Fibroblast of pulmonary artery (primary cell): Measurements from ENCODE around the gene PTPRM.
A peak's percentile ranks its signal among the peaks of the same experiment; 100 is the strongest.

ENCODE experiments used
- DNase-seq: peaks from one replicate; pipeline ENCODE4 v3.0.0-alpha.2; 2010; ENCODE audit warnings: low read depth
- H3K4me3 ChIP-seq: replicated peaks from 2 replicates; pipeline ENCODE4 v1.5.1; 2011; ENCODE audit warnings: low read depth, mild to moderate bottlenecking, control low read depth, low read length, moderate library complexity
- TF ChIP-seq, protein P1 (sequence below): IDR thresholded peaks from 2 replicates; pipeline ENCODE4 v1.5.1; 2011; ENCODE audit warnings: mild to moderate bottlenecking, control low read depth, low read length, inconsistent platforms; ENCODE audit errors: missing control alignments

The PTPRM gene

DNA sequence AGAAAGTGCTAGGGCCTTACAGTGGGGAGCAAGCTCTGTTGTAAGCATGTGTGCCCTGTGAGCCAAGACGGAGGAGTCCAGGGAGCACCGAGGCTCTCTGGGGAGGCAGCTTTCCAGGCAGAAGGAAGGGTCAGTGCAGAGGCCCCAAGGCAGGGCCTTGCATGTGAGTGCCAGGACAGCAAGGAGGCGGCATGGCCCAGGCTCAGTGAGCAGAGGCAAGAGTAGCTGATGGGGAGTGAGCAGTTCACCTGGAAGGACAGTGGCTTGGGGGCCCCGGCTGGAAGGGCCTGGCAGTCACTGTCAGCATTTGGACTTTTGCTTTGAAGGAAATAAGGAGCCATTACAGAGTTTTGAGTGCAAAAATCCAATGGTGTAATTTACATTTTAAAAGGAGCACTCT is 818.3 kb downstream of the PTPRM start:
- TF ChIP-seq, protein P1, sequence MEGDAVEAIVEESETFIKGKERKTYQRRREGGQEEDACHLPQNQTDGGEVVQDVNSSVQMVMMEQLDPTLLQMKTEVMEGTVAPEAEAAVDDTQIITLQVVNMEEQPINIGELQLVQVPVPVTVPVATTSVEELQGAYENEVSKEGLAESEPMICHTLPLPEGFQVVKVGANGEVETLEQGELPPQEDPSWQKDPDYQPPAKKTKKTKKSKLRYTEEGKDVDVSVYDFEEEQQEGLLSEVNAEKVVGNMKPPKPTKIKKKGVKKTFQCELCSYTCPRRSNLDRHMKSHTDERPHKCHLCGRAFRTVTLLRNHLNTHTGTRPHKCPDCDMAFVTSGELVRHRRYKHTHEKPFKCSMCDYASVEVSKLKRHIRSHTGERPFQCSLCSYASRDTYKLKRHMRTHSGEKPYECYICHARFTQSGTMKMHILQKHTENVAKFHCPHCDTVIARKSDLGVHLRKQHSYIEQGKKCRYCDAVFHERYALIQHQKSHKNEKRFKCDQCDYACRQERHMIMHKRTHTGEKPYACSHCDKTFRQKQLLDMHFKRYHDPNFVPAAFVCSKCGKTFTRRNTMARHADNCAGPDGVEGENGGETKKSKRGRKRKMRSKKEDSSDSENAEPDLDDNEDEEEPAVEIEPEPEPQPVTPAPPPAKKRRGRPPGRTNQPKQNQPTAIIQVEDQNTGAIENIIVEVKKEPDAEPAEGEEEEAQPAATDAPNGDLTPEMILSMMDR, result no peak
- DNase-seq, result no peak
- no peak overlapping the region for H3K4me3 ChIP-seq

- no peak for DNase-seq
- TF ChIP-seq, protein P1, result no peak
- no peak overlapping the region for H3K4me3 ChIP-seq
Measured at GRCh38 chr18:8386669-8387380, 819.7 kb downstream of the PTPRM start.

GRCh38 chr18:8389391-8390340 is 822.5 kb downstream of the PTPRM start:
- peak; percentile 78 for DNase-seq

GRCh38 chr18:8391068-8391467 is 824.0 kb downstream of the PTPRM start:
- TF ChIP-seq, protein P1, result no peak
- H3K4me3 ChIP-seq, result no peak overlapping the region
- peak; percentile 58 for DNase-seq

More at GRCh38 chr18:8389391-8390340, 822.5 kb downstream of the PTPRM start:
- TF ChIP-seq, protein P1, result peak; percentile 75
- no peak overlapping the region for H3K4me3 ChIP-seq

DNA sequence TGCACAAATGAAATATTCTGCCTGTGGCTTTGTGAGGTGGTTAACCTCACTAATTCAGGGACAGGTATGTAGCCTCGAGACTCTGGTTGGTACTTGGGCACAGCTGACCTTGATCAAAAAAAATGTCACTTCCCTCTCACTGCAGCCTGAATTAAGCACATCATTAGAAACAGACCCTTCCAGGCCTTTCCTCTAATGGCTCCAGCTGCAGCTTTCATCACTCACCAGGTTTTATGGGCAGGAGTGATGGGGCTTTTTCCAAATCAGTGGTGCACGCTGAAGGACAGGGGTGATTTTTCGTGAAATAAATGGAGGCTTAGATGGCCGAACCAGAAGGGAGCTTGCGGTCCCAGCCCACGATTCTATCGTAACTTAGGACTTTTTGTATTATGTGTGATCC is 829.1 kb downstream of the PTPRM start:
- no peak overlapping the region for H3K4me3 ChIP-seq
- TF ChIP-seq, protein P1, result no peak
- no peak for DNase-seq

DNA sequence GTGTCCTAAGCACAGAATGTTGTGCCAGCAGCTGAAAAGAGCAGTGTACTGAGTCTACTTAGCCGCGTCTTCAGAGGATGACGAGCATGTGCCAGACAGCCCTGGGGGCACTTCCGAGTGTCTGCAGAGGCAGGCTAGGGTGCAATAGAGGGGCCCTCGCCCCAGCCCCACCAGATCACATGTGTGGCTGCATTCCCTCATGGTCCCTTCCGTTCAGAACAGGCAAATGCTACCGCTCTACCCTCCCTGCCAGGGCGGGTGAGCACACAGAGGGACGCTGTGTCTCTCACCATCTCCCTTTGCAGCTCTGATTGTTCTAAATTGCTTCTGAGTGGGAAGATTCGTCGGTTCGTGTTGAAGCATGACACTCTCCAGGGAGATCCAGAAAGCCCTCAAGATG is 829.9 kb downstream of the PTPRM start:
- TF ChIP-seq, protein P1, result no peak
- no peak overlapping the region for H3K4me3 ChIP-seq
- DNase-seq, result no peak
